Prostate gland (tissue), 2 donors: Measurements from ENCODE around the gene DUSP22. TPM values are rescaled to one million over a fixed set of nuclear protein-coding genes. Genes with fewer than 3 reads are reported as not detected.

Experiments
- DNase-seq: peaks from one replicate; pipeline ENCODE4 v3.0.0-alpha.2; 2019; ENCODE audit warnings: low spot score
- H3K27ac ChIP-seq, 2 donors: fragments of 200-600 bp; sonication (generic); 2 replicates each; pipeline ENCODE4 v1.5.1; 2017 to 2019
- H3K27me3 ChIP-seq: fragments of 200-600 bp; sonication (generic); replicated peaks from 2 replicates; pipeline ENCODE4 v1.5.1; 2019; ENCODE audit not compliant: insufficient read depth
- H3K36me3 ChIP-seq, 2 donors: fragments of 200-600 bp; sonication (generic); 1 replicate in 1 of 2; 2 replicates in 1 of 2; pipeline versions ENCODE4 v1.5.1 to v1.8.1; 2017 to 2019
- H3K4me1 ChIP-seq: fragments of 200-600 bp; sonication (generic); replicated peaks from 2 replicates; pipeline ENCODE4 v1.5.1; 2019
- H3K4me3 ChIP-seq, 2 donors: fragments of 200-600 bp; sonication (generic); 2 replicates each; pipeline ENCODE4 v1.5.1; 2017 to 2019
- H3K9me3 ChIP-seq: fragments of 200-600 bp; sonication (generic); 2 replicates; pipeline ENCODE4 v1.5.1; 2017
- POLR2A ChIP-seq: fragments of 450-650 bp; IDR thresholded peaks from one replicate; pipeline ENCODE4 v1.6.1; 2016; ENCODE audit warnings: antibody characterized with exemption, mild to moderate bottlenecking
- POLR2AphosphoS5 ChIP-seq: sonication (generic); formaldehyde crosslinking; IDR thresholded peaks from one replicate; pipeline ENCODE4 v1.6.1; 2017; ENCODE audit warnings: antibody characterized with exemption
- WGBS: methylation state at CpG from one replicate; pipeline ENCODE4 v1.1.5; 2018; 5-methylcytosine and 5-hydroxymethylcytosine counted together
- intact Hi-C: fragments of 100-400 bp; cut with DNase I; formaldehyde crosslinking; loops from one replicate; pipeline ENCODE4 v1.14.2; 2022
- total RNA-seq, 2 donors: library from RNA; depleted of rRNA; stranded (reverse); fragments of >200 nt; gene quantifications; one replicate each; pipeline ENCODE4 v1.1.0, GENCODE V29; 2016
- TF ChIP-seq, protein P1 (sequence below), 4 experiments: fragments of 200-600 bp in 2 of 4; fragments of 450-650 bp in 2 of 4; sonication (generic) in 2 of 4; IDR thresholded peaks; 1 replicate in 3 of 4; 2 replicates in 1 of 4; pipeline ENCODE4 v1.5.1; 2016 to 2019; ENCODE audit warnings: antibody characterized with exemption in 4 of 4, mild to moderate bottlenecking in 2 of 4, moderate library complexity in 2 of 4

DUSP22 gene
- total RNA-seq, 2 donors from 2014 or later: 29.8 to 95.8 TPM

DNA sequence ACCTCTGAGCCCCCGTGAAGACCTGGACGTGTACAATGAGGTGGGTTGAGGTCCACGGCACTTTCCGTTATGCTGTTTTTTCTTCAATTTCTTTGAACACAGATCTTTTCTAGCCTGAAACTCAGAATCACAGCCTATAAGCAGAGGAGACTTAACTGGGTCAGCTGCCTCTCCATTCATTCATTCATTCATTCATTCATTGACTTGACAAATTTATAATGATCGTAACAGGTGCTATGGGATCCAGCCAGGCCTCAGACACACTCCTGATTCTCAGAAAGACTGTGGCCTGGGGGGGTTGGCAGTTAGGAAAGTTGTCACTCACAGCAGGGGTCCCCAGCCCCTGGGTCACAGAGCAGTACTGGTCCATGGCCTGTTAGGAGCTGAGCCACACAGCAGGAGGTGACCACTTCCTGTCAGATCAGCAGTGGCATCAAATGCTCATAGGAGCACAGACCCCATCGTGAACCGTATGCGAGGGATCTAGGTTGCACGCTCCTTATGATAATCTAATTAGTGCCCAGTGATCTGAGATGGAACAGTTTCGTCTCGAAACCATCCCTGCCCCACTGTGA lies 60.7 kb downstream of the DUSP22 start:
- Histone ChIP-seq H3K27me3 (no peaks in the 10 kb centered on the region), H3K36me3 (no peaks in the 10 kb centered on the region), H3K27ac (no peak overlapping the region), H3K4me1 (peaks cover 5% of the 10 kb centered on the region), H3K9me3 (no peaks in the 10 kb centered on the region), H3K4me3 (no peak overlapping the region)
- no peak for DNase-seq
- 79% methylated on average over 11 of the region's 11 CpGs for WGBS
- intact Hi-C loops: no loop called here
- no peak for TF ChIP-seq POLR2A
- TF ChIP-seq POLR2AphosphoS5: no peak
- TF ChIP-seq, protein P1, sequence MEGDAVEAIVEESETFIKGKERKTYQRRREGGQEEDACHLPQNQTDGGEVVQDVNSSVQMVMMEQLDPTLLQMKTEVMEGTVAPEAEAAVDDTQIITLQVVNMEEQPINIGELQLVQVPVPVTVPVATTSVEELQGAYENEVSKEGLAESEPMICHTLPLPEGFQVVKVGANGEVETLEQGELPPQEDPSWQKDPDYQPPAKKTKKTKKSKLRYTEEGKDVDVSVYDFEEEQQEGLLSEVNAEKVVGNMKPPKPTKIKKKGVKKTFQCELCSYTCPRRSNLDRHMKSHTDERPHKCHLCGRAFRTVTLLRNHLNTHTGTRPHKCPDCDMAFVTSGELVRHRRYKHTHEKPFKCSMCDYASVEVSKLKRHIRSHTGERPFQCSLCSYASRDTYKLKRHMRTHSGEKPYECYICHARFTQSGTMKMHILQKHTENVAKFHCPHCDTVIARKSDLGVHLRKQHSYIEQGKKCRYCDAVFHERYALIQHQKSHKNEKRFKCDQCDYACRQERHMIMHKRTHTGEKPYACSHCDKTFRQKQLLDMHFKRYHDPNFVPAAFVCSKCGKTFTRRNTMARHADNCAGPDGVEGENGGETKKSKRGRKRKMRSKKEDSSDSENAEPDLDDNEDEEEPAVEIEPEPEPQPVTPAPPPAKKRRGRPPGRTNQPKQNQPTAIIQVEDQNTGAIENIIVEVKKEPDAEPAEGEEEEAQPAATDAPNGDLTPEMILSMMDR (IDR thresholded peaks at IDR 0.05): no peak

DNA sequence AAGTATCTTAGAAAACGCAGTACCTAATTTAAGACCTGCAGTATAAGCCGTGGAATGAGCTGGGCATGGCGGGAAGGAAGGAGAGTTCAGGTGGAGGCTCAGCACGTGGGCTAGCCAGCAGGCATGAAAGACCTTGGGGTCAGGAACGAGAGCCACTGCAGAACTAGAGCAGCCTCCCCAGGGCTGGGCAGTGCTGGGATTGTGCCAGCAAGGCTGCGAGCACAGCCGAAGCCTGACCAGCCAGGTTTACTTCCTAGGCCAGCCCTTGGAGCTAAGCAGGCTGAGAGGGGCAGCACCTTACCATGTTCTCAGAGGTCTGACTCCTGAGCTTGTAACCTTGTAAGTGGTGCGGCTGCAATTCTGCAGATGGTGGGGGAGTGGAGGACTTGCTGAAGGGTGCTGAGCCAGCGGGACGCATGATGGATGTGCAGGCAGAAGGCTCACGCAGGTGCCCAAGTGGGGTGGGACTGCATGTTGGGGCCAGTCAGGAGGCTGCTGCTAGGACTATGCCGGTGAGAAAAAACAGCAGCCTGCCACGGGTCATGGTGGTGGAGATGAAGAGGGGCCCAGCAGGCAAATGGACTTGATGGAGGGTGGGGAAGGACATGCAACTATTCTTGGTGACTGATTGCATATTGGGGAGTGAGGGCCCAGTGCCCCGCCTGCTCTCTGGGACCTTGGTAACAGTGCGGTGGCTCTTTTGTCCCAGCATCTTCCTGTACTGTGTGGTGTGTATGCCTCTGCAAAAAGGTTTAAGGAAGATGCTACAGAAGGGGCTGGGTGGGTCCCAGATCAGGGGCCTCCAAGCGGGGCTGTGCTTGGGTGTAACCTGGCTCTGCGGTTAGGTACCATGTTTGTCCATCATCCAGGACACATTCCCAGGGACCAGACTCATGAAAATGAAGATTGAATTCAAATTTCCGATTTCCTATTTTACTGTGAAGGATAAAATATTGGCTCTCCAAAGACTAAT lies 61.6 kb downstream of the DUSP22 start:
- TF ChIP-seq, protein P1 (IDR thresholded peaks at IDR 0.05): no peak
- TF ChIP-seq POLR2AphosphoS5 (no peak), POLR2A (no peak)
- intact Hi-C loops: no loop called here
- Histone ChIP-seq H3K9me3 (no peaks in the 10 kb centered on the region), H3K4me1 (peaks cover 5% of the 10 kb centered on the region), H3K27ac (no peak overlapping the region), H3K36me3 (no peaks in the 10 kb centered on the region), H3K27me3 (no peaks in the 10 kb centered on the region), H3K4me3 (no peak overlapping the region)
- WGBS: 87% methylated on average over 18 of the region's 18 CpGs
- DNase-seq: no peak

DNA sequence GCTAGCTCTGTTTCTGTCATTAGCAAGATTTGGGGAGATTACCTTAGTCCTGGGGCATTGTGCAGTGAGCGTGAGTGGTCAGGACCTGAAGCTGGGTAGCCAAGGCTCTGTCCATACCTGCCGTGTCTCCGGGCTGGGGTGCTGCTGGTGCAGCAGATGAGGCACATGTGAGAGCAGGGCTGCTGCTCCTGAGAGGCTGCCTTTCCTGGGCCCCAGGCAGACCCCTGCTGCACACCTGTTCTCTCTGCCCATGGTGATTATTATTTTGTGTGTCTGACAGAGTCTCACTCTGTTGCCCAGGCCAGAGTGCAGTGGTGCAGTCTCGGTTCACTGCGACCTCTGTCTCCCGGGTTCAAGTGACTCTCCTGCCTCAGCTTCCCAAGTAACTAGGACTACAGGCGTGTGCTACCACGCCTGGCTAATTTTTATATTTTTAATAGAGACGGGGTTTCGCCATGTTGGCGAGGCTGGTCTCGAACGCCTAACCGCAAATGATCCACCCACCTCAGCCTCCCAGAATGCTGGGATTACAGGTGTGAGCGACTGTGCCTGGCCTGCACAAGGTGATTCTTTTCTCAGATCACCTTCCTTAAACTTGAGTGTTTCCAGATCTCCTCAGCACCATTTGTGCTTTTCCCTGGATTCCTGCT lies 62.5 kb downstream of the DUSP22 start:
- WGBS: 91% methylated on average over 15 of the region's 15 CpGs
- H3K4me1 ChIP-seq: peaks cover 5% of the 10 kb centered on the region
- H3K27ac ChIP-seq: no peak overlapping the region
- no peaks in the 10 kb centered on the region for H3K9me3 ChIP-seq
- TF ChIP-seq, protein P1 (IDR thresholded peaks at IDR 0.05): no peak
- TF ChIP-seq POLR2AphosphoS5: no peak
- TF ChIP-seq POLR2A: no peak
- H3K4me3 ChIP-seq: no peak overlapping the region
- H3K27me3 ChIP-seq: no peaks in the 10 kb centered on the region
- H3K36me3 ChIP-seq: no peaks in the 10 kb centered on the region
- DNase-seq: no peak
- intact Hi-C loops: no loop called here

DNA sequence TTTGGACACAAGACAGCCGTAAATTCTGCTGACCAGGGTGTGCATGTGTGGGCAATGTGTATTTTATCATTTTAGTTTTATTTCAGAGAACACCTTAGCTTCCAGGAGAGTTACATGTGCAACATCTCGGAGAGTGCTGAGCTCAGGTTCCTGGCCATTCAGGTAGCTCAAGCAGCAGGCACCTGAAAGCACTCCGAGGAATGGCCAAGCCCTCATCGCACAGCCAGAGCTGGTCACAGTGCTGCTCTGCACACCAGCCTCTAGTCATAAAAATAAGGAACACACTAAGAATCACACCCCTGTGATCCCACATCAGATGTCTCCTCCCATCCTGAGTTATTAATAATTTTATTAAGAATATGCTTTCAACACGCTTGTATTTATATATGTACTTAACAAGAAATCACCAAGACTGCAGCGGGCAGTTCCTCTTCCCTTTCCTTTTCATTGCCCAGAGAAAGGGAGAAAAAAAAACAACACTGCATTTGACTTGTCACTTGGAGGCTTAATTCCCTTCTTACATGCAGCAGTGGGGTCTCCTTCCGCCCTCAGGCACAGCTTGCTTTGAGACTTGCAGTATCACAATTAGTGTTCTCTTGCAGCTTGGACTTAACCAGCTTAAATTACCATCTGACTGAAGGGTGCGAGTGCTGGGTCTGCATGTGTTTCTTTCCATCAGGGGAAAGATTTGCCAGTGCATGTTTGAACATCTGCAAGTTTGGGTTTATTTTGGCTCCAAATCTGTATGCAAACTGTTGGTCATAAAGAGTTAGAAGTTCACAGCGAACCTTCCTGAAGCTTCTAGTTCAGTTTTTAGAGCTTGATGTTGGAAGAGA lies 63.3 kb downstream of the DUSP22 start:
- Histone ChIP-seq H3K27me3 (no peaks in the 10 kb centered on the region), H3K27ac (no peak overlapping the region), H3K4me3 (no peak overlapping the region), H3K9me3 (no peaks in the 10 kb centered on the region), H3K4me1 (peaks cover 5% of the 10 kb centered on the region), H3K36me3 (no peaks in the 10 kb centered on the region)
- peak; percentile 79 for TF ChIP-seq POLR2AphosphoS5
- TF ChIP-seq, protein P1 (IDR thresholded peaks at IDR 0.05): no peak
- no peak for DNase-seq
- WGBS: 68% methylated on average over 9 of the region's 9 CpGs
- intact Hi-C loops: no loop called here
